GM12878 (cell line): ENCODE results near the gene JADE1. TPM values are rescaled to one million over a fixed set of nuclear protein-coding genes. Genes with fewer than 3 reads are reported as not detected.

ENCODE experiments used
- ATAC-seq: fragments of 200-7000 bp; cut with Tn5 transposase; 3 replicates; pipeline ENCODE4 v1.9.1; 2020; ENCODE audit warnings: mild to moderate bottlenecking, moderate library complexity
- BruUV-seq: library from RNA; stranded (reverse); fragments of 400-500 nt; replicated peaks from 2 replicates; lab custom pipeline; 2021; lab: Mats Ljungman, UMichigan
- CTCF ChIA-PET: fragments of 300-600 bp; sonication (Branson Sonifier 250); formaldehyde crosslinking; extraction: SDS; loops from one replicate; lab custom pipeline; 2021; ENCODE audit warnings: inconsistent platforms; lab: Yijun Ruan, JAX
- POLR2A ChIA-PET: fragments of 350-600 bp; formaldehyde crosslinking; extraction: SDS; loops from one replicate; lab custom pipeline; 2021; ENCODE audit warnings: inconsistent platforms; lab: Charles Lee
- RAD21 ChIA-PET: fragments of 300-600 bp; sonication (Branson Sonifier 250); formaldehyde crosslinking; loops from one replicate; lab custom pipeline; 2023; ENCODE audit warnings: antibody characterized with exemption; ENCODE audit not compliant: unreplicated experiment; lab: Charles Lee
- SMC1A ChIA-PET: fragments of 300-600 bp; sonication (Branson Sonifier 250); formaldehyde crosslinking; loops from one replicate; lab custom pipeline; 2023; ENCODE audit not compliant: unreplicated experiment, uncharacterized antibody; lab: Charles Lee
- DNase-seq: peaks from one replicate; pipeline ENCODE4 v3.0.0-alpha.2; 2011; ENCODE audit warnings: low read depth, low spot score
- FAIRE-seq: peaks from 3 replicates; lab custom pipeline; 2011; peaks lifted over from hg19 to GRCh38; lab: Jason Lieb, UNC
- H2AFZ ChIP-seq: 2 replicates; pipeline ENCODE4 v1.6.0; 2011; ENCODE audit warnings: low read depth, low read length, control low read depth; ENCODE audit not compliant: control insufficient read depth
- H3K27ac ChIP-seq: 2 replicates; pipeline ENCODE4 v1.5.1; 2011; ENCODE audit warnings: control low read depth; ENCODE audit not compliant: control insufficient read depth, insufficient read depth
- H3K27me3 ChIP-seq, 2 experiments: replicated peaks in 1 of 2; 2 replicates each; pipeline versions ENCODE4 v1.6.0 to v1.6.1; 2011; ENCODE audit warnings: low read length in 1 of 2; ENCODE audit not compliant: control insufficient read depth in 2 of 2, insufficient read depth in 2 of 2
- H3K36me3 ChIP-seq, 2 experiments: 2 replicates each; pipeline ENCODE4 v1.5.1; 2011; ENCODE audit warnings: low read length in 1 of 2; ENCODE audit not compliant: control insufficient read depth in 2 of 2, insufficient read depth in 2 of 2
- H3K4me1 ChIP-seq: 2 replicates; pipeline ENCODE4 v1.6.1; 2011; ENCODE audit warnings: mild to moderate bottlenecking, low read length, moderate library complexity, mixed read lengths; ENCODE audit not compliant: control insufficient read depth, insufficient read depth
- H3K4me2 ChIP-seq: 2 replicates; pipeline ENCODE4 v1.6.0; 2011; ENCODE audit warnings: control low read depth; ENCODE audit not compliant: control insufficient read depth, insufficient read depth
- H3K4me3 ChIP-seq: fragments of 200-600 bp; sonication (generic); 2 replicates; pipeline ENCODE4 v1.5.1; 2016
- H3K79me2 ChIP-seq: 2 replicates; pipeline ENCODE4 v1.6.0; 2011; ENCODE audit warnings: low read length; ENCODE audit not compliant: control insufficient read depth, insufficient read depth
- H3K9ac ChIP-seq: 2 replicates; pipeline ENCODE4 v1.8.0; 2011; ENCODE audit warnings: low read length, control low read depth, mixed read lengths; ENCODE audit not compliant: control insufficient read depth, insufficient read depth
- H3K9me3 ChIP-seq: replicated peaks from 3 replicates; pipeline ENCODE4 v1.5.1; 2011; ENCODE audit warnings: mild to moderate bottlenecking, low read length; ENCODE audit not compliant: control insufficient read depth, insufficient read depth
- H4K20me1 ChIP-seq: 2 replicates; pipeline ENCODE4 v1.6.0; 2011; ENCODE audit not compliant: control insufficient read depth, insufficient read depth
- BACH1 ChIP-seq: fragments of 450-650 bp; IDR thresholded peaks from 2 replicates; pipeline ENCODE4 v1.6.1; 2017; ENCODE audit warnings: mild to moderate bottlenecking, borderline replicate concordance
- IKZF1 ChIP-seq: fragments of 450-650 bp; conservative IDR thresholded peaks from 2 replicates; pipeline ENCODE4 v1.6.1; 2017; ENCODE audit warnings: antibody characterized with exemption, mild to moderate bottlenecking
- MAX ChIP-seq: IDR thresholded peaks from 2 replicates; pipeline ENCODE4 v1.6.1; 2012; ENCODE audit warnings: low read depth, low read length, improper control_type of control experiment
- MLLT1 ChIP-seq: fragments of 450-650 bp; IDR thresholded peaks from 2 replicates; pipeline ENCODE4 v1.6.1; 2016; ENCODE audit warnings: mild to moderate bottlenecking
- PAX8 ChIP-seq: fragments of 450-650 bp; IDR thresholded peaks from 2 replicates; pipeline ENCODE4 v1.6.1; 2017; ENCODE audit warnings: mild to moderate bottlenecking, moderate library complexity
- PKNOX1 ChIP-seq: fragments of 450-650 bp; IDR thresholded peaks from 2 replicates; pipeline ENCODE4 v1.6.1; 2016; ENCODE audit warnings: mild to moderate bottlenecking
- RUNX3 ChIP-seq: IDR thresholded peaks from 2 replicates; pipeline ENCODE4 v1.6.1; 2012; ENCODE audit warnings: low read length, inconsistent platforms
- SIX5 ChIP-seq: IDR thresholded peaks from 2 replicates; pipeline ENCODE4 v1.6.1; 2011; ENCODE audit warnings: mild to moderate bottlenecking, low read depth, low read length, moderate library complexity; ENCODE audit not compliant: severe bottlenecking
- ZBTB11 ChIP-seq: fragments of 450-650 bp; formaldehyde crosslinking; IDR thresholded peaks from 2 replicates; pipeline ENCODE4 v1.5.0; 2022; ENCODE audit warnings: mild to moderate bottlenecking, missing genetic modification characterization
- ZNF592 ChIP-seq: fragments of 450-650 bp; IDR thresholded peaks from 2 replicates; pipeline ENCODE4 v1.6.1; 2017; ENCODE audit warnings: mild to moderate bottlenecking, moderate library complexity
- WGBS: methylation state at CpG from one replicate; pipeline ENCODE4 v1.1.6; 2016; ENCODE audit warnings: low lambda C conversion rate; ENCODE audit not compliant: insufficient replicate concordance, insufficient coverage; ENCODE audit errors: missing lambda C conversion rate; 5-methylcytosine and 5-hydroxymethylcytosine counted together
- in situ Hi-C: fragments of 300-500 bp; cut with MboI; formaldehyde crosslinking; loops from 9 replicates; pipeline ENCODE4 v1.14.3; 2018; ENCODE audit warnings: mixed read lengths
- intact Hi-C: fragments of 100-400 bp; cut with micrococcal nuclease; formaldehyde crosslinking; loops from one replicate; pipeline ENCODE4 v1.14.2; 2022; ENCODE audit not compliant: unreplicated experiment
- polyA plus RNA-seq, 11 experiments: library from polyadenylated mRNA; depleted of rRNA in 4 of 11; unstranded in 6 of 11; stranded (reverse) in 5 of 11; fragments of >200 nt; fragmentation: Nextera tagmentation in 4 of 11; fragmentation: Illumina TruSeq in 1 of 11; extraction: Ambion mirVana in 4 of 11; extraction: Trizol in 1 of 11; gene quantifications; 1 replicate in 1 of 11; 2 replicates in 10 of 11; pipeline versions ENCODE4 v1.2.1 to v1.2.3, GENCODE V29; 2011 to 2016; ENCODE audit warnings: inconsistent platforms in 2 of 11, missing spikeins in 2 of 11, low read depth in 1 of 11
- total RNA-seq, 4 experiments: library from RNA; depleted of rRNA in 3 of 4; stranded (reverse); fragments of >200 nt in 3 of 4; fragmentation: Illumina TruSeq in 1 of 4; extraction: Trizol in 1 of 4; gene quantifications; 2 replicates each; pipeline versions ENCODE4 v1.2.1 to v1.2.3, GENCODE V29; 2013 to 2021

Gene JADE1
- total and polyA plus RNA-seq, 10 of the 15 experiments (the other 5 are each of a cell fraction or from before 2014, with no cell fraction given): 5.9 to 27.2 (median 15.8) TPM

GRCh38 chr4:128861856-128862518 lies 52.5 kb downstream of the JADE1 start:
- H3K79me2 ChIP-seq: peaks cover 4% of the 10 kb centered on the region
- in situ Hi-C loops: loop anchor here (5.0 kb wide), 2 partner anchors 295 to 670 kb away; no protein-coding TSS in a partner anchor
- H3K27ac ChIP-seq: peak overlapping the region; percentile 84
- ChIA-PET POLR2A (interaction anchor here (0.6 to 2.3 kb wide), 7 partner anchors 13 to 337 kb away, joined by 3 to 18 read pairs (median 4); no protein-coding TSS in a partner anchor), CTCF (interaction anchor here (0.6 to 2.7 kb wide), 19 partner anchors 12 to 670 kb away, joined by 3 to 33 read pairs (median 7); partner anchors contain the start of gene SCLT1), SMC1A (interaction anchor here (0.6 to 4.4 kb wide), 22 partner anchors 8 to 670 kb away, joined by 3 to 33 read pairs (median 4); no protein-coding TSS in a partner anchor), RAD21 (interaction anchor here (0.7 to 2.9 kb wide), 17 partner anchors 7 to 573 kb away, joined by 3 to 35 read pairs (median 5); partner anchors contain the start of genes JADE1 and SCLT1)
- H3K9ac ChIP-seq: no peak overlapping the region; the same call in 1 of the 2 replicates
- ATAC-seq: peak; percentile 10
- intact Hi-C loops: no loop called here
- WGBS: 57% methylated on average over 13 of the region's 13 CpGs
- H2AFZ ChIP-seq: no peak overlapping the region
- FAIRE-seq: no peak
- H3K27me3 ChIP-seq: no peaks in the 10 kb centered on the region
- no TSS peak for BruUV-seq
- no peaks in the 10 kb centered on the region for H3K9me3 ChIP-seq
- H3K4me3 ChIP-seq: no peak overlapping the region
- H3K4me2 ChIP-seq: peak overlapping the region; percentile 42
- peaks cover 36% of the 10 kb centered on the region for H3K4me1 ChIP-seq
- peaks cover 29 to 39% of the 10 kb centered on the region in 2 experiments for H3K36me3 ChIP-seq
- no peaks in the 10 kb centered on the region for H4K20me1 ChIP-seq
- DNase-seq: no peak
- TF ChIP-seq MAX (no peak), PAX8 (no peak), IKZF1 (no peak), MLLT1 (no peak), PKNOX1 (peak; percentile 30; the same call in 1 of the 2 replicates), SIX5 (no peak), RUNX3 (peak; percentile 68), ZNF592 (no peak), ZBTB11 (CRISPR knock-in tag) (no peak), BACH1 (no peak)
